ENCODE measurements around the gene FRMD4B. TPM values are rescaled to one million over a fixed set of nuclear protein-coding genes. Genes with fewer than 3 reads are reported as not detected.
A peak's percentile ranks its signal among the peaks of the same experiment; 100 is the strongest.

The FRMD4B gene
- total RNA-seq, 2 donors from 2014 or later = 2.1 to 2.2 TPM

DNA sequence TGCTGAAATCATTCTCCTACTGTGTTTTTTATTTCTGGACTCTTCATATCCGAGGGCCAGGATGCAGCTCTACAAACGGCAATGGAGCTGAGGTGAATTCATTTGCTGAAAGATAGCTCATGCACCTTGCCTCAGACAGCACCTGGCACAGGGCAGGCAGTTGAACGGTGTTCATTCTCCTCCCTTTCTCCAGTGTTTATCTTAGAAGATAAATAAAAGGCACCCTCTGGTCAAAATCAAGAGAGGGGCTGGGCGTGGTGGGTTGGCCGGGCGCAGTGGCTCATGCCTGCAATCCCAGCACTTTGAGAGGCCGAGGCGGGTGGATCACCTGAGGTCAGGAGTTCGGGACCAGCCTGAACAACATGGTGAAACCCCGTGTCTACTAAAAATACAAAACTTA lies 184.2 kb downstream of the FRMD4B start:
- Histone ChIP-seq H3K9ac (ENCODE audit: extremely low read depth, low read length, poor library complexity, severe bottlenecking) (no peak overlapping the region), H3K27me3 (ENCODE audit: control insufficient read depth, insufficient read depth, low read length, poor library complexity, severe bottlenecking) (no peaks in the 10 kb centered on the region), H3K9me3 (ENCODE audit: control insufficient read depth, low read length) (no peaks in the 10 kb centered on the region), H3K4me1 (ENCODE audit: control insufficient read depth, insufficient read depth, low read length) (peaks cover 3% of the 10 kb centered on the region), H3K4me3 (ENCODE audit: low read length) (no peak overlapping the region), H3K36me3 (ENCODE audit: control insufficient read depth, insufficient read depth, low read length) (no peaks in the 10 kb centered on the region), H3K27ac (ENCODE audit: low read depth, low read length) (no peak overlapping the region)
- Mint-ChIP-seq H3K9me3 (no peaks in the 10 kb centered on the region), H3K27ac (no peak overlapping the region), H3K4me3 (no peak overlapping the region), H3K27me3 (ENCODE audit: insufficient read depth) (no peaks in the 10 kb centered on the region), H3K4me1 (peaks cover 19% of the 10 kb centered on the region), H3K36me3 (ENCODE audit: low read depth) (no peaks in the 10 kb centered on the region)
- DNase-seq = no peak
- TF ChIP-seq, protein P1, sequence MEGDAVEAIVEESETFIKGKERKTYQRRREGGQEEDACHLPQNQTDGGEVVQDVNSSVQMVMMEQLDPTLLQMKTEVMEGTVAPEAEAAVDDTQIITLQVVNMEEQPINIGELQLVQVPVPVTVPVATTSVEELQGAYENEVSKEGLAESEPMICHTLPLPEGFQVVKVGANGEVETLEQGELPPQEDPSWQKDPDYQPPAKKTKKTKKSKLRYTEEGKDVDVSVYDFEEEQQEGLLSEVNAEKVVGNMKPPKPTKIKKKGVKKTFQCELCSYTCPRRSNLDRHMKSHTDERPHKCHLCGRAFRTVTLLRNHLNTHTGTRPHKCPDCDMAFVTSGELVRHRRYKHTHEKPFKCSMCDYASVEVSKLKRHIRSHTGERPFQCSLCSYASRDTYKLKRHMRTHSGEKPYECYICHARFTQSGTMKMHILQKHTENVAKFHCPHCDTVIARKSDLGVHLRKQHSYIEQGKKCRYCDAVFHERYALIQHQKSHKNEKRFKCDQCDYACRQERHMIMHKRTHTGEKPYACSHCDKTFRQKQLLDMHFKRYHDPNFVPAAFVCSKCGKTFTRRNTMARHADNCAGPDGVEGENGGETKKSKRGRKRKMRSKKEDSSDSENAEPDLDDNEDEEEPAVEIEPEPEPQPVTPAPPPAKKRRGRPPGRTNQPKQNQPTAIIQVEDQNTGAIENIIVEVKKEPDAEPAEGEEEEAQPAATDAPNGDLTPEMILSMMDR (conservative IDR thresholded peaks at IDR 0.05) = no peak
- 88 to 91% methylated on average over 8 to 10 of the region's 10 CpGs for WGBS, 2 experiments (ENCODE audit: insufficient coverage in 1 of 2, insufficient read length in 1 of 2)

DNA sequence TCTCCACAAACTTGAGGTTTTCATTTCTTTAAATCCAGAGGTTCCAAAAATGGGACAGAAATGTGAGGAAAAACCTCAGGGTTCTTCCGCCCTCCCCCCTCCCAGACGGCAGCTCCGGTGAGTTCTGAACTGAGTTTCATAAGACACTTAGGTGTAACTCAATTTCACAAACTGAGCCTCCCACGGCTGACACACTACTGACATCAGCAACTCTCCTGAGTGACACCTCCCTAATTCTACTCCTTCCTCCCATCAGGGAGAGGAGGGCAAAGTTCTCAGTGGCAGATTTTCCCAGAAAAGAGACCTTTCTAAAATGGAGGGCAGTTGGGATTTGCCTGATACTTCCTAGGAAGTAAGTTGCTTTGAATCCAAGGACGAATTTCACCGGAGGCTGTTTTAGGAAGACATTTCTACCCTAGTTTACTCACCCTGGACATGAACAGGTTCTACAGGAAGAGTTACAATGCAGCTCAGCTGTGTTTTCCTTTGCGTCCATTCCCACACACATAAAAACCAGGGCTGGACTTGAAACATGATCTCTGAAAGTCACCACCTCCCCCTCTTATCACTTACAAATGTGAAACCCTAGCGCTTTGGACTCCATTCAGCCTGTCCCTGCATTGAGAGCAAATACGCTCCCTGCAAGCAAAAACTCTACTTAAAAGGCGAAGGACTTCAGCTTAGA lies 185.4 kb downstream of the FRMD4B start:
- H3K36me3 Mint-ChIP-seq (ENCODE audit: low read depth) = no peaks in the 10 kb centered on the region
- 63 to 75% methylated on average over 4 to 10 of the region's 10 CpGs for WGBS, 2 experiments (ENCODE audit: insufficient coverage in 1 of 2, insufficient read length in 1 of 2)
- H3K27ac Mint-ChIP-seq = peak overlapping the region; percentile 62
- no peak overlapping the region for H3K4me3 ChIP-seq (ENCODE audit: low read length)
- no peaks in the 10 kb centered on the region for H3K9me3 Mint-ChIP-seq
- H3K27ac ChIP-seq (ENCODE audit: low read depth, low read length) = peak overlapping the region; percentile 59
- no peak for DNase-seq
- H3K4me3 Mint-ChIP-seq = peak overlapping the region; percentile 35
- no peaks in the 10 kb centered on the region for H3K27me3 Mint-ChIP-seq (ENCODE audit: insufficient read depth)
- no peaks in the 10 kb centered on the region for H3K36me3 ChIP-seq (ENCODE audit: control insufficient read depth, insufficient read depth, low read length)
- TF ChIP-seq, protein P1 (conservative IDR thresholded peaks at IDR 0.05) = no peak
- peak overlapping the region; percentile 31 for H3K9ac ChIP-seq (ENCODE audit: extremely low read depth, low read length, poor library complexity, severe bottlenecking)
- peaks cover 3% of the 10 kb centered on the region for H3K4me1 ChIP-seq (ENCODE audit: control insufficient read depth, insufficient read depth, low read length)
- no peaks in the 10 kb centered on the region for H3K27me3 ChIP-seq (ENCODE audit: control insufficient read depth, insufficient read depth, low read length, poor library complexity, severe bottlenecking)
- H3K9me3 ChIP-seq (ENCODE audit: control insufficient read depth, low read length) = no peaks in the 10 kb centered on the region
- H3K4me1 Mint-ChIP-seq = peaks cover 20% of the 10 kb centered on the region

DNA sequence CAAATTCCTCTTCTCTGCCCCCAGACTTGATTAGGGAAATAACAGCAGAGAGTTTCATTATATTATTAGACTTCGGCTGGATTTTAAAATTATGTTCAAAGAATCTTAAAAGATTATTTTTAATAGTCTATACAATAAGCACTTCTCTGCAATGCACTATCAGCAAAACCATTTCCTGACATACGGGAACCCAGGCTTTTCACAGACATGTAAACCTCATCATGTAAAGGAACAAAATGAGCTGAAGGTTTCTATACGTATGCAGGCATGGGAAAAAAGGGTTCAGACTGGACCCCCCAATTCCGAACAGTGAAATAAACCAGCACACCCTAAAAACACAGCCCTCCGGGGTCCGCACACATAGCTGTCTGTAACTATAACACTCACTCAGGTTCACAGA lies 185.9 kb downstream of the FRMD4B start:
- no peaks in the 10 kb centered on the region for H3K36me3 ChIP-seq (ENCODE audit: control insufficient read depth, insufficient read depth, low read length)
- H3K9me3 ChIP-seq (ENCODE audit: control insufficient read depth, low read length) = no peaks in the 10 kb centered on the region
- DNase-seq = no peak
- Mint-ChIP-seq H3K4me1 (peaks cover 20% of the 10 kb centered on the region), H3K27me3 (ENCODE audit: insufficient read depth) (no peaks in the 10 kb centered on the region), H3K27ac (no peak overlapping the region), H3K36me3 (ENCODE audit: low read depth) (no peaks in the 10 kb centered on the region), H3K4me3 (no peak overlapping the region), H3K9me3 (no peaks in the 10 kb centered on the region)
- no peak overlapping the region for H3K27ac ChIP-seq (ENCODE audit: low read depth, low read length)
- H3K27me3 ChIP-seq (ENCODE audit: control insufficient read depth, insufficient read depth, low read length, poor library complexity, severe bottlenecking) = no peaks in the 10 kb centered on the region
- WGBS, 2 experiments (ENCODE audit: insufficient coverage in 1 of 2, insufficient read length in 1 of 2) = 77 to 100% methylated on average over 1 to 5 of the region's 6 CpGs
- TF ChIP-seq, protein P1 (conservative IDR thresholded peaks at IDR 0.05) = no peak
- H3K4me1 ChIP-seq (ENCODE audit: control insufficient read depth, insufficient read depth, low read length) = peaks cover 3% of the 10 kb centered on the region
- no peak overlapping the region for H3K9ac ChIP-seq (ENCODE audit: extremely low read depth, low read length, poor library complexity, severe bottlenecking)
- no peak overlapping the region for H3K4me3 ChIP-seq (ENCODE audit: low read length)

All from endodermal cell (in vitro differentiated cells).